ENCODE measurements around the gene BTBD1.
"Not testable (repeated sequence)": the region's sequence is repeated elsewhere in the genome, so short reads cannot be mapped to it uniquely, and the experiment has no call there.

Gene BTBD1

GRCh38 chr15:83105440-83105839, 38.4 kb upstream of the BTBD1 start:
- Mint-ChIP-seq H3K27ac (no peak overlapping the region), H3K4me1 (peaks cover 25% of the 10 kb centered on the region), H3K4me3 (peak overlapping the region in 1 of 2 donors; percentile 17), H3K27me3 (peaks cover 76% of the 10 kb centered on the region), H3K9me3 (no peaks in the 10 kb centered on the region)
- no peak for DNase-seq
- no peak for ATAC-seq

- Mint-ChIP-seq H3K27me3 (peaks cover 76% of the 10 kb centered on the region), H3K9me3 (no peaks in the 10 kb centered on the region), H3K4me3 (no peak overlapping the region), H3K4me1 (peaks cover 12% of the 10 kb centered on the region), H3K27ac (no peak overlapping the region)
- ATAC-seq (no peak), DNase-seq (no peak)
These were observed 37.1 kb upstream of the BTBD1 start for GRCh38 chr15:83104141-83104540.

DNA sequence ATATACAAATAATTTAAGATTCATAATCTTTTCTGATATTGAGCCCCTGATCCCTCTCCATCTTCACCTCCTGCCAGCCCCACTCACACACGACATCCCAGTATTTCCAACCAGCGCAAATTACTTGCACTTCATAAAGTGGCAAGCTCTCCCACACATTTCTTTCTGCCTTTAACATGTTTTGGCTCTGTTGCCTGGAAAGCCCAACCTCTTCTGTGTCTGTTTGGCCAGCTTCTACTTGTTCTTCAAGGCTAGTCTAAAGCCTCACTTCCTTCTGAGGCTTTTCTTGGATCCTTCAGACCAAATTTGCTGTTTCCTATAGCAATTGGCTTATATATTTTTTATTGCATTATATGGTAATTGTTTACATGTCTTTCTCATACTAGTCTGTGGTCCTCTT, 35.3 kb upstream of the BTBD1 start:
- H3K27me3 Mint-ChIP-seq: peaks cover 74% of the 10 kb centered on the region
- DNase-seq (no peak), ATAC-seq (no peak)
- peaks cover 6% of the 10 kb centered on the region for H3K4me1 Mint-ChIP-seq
- no peak overlapping the region for H3K27ac Mint-ChIP-seq
- no peak overlapping the region for H3K4me3 Mint-ChIP-seq
- peaks cover 0 to 7% of the 10 kb centered on the region in 2 donors for H3K9me3 Mint-ChIP-seq

DNA sequence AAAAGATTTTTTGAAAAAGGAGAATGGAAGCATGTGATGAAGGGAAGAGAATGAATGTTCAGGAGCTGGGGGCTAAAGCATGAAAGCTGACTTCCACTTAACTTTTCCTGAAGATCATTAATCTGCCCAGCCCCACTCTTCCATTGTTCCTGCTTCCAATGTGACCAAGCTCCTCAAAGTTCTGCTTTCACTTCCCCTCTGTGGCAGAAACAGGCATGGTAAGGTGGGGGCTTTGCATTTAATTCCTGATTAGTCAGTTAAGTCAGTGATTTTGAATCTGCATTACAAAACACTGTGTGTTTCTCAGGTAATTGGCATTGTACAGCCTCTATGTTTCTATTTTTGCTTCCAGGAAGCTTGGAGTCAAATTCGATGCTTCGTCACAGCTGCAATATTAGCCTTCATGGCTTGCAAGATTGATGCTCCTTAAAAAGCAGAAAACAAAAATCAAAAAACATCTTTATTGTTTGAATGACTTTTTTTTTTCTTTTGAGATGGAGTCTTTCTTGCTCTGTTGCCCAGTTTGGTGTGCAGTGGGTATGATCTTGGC, 33.1 kb upstream of the BTBD1 start:
- ATAC-seq: no peak
- no peak for DNase-seq
- Mint-ChIP-seq H3K27ac (no peak overlapping the region), H3K4me1 (no peaks in the 10 kb centered on the region), H3K27me3 (peaks cover 57% of the 10 kb centered on the region), H3K9me3 (peaks cover 5 to 7% of the 10 kb centered on the region in 2 donors), H3K4me3 (no peak overlapping the region)

GRCh38 chr15:83099290-83099689, 32.2 kb upstream of the BTBD1 start:
- H3K27me3 Mint-ChIP-seq: peaks cover 49% of the 10 kb centered on the region
- H3K4me3 Mint-ChIP-seq: no peak overlapping the region
- DNase-seq (no peak), ATAC-seq (no peak)
- no peaks in the 10 kb centered on the region for H3K4me1 Mint-ChIP-seq
- H3K27ac Mint-ChIP-seq: no peak overlapping the region
- H3K9me3 Mint-ChIP-seq: peaks cover 5 to 7% of the 10 kb centered on the region in 2 donors

- peaks cover 42% of the 10 kb centered on the region for H3K27me3 Mint-ChIP-seq
- DNase-seq (no peak), ATAC-seq (no peak)
- no peaks in the 10 kb centered on the region for H3K4me1 Mint-ChIP-seq
- H3K9me3 Mint-ChIP-seq: peaks cover 5 to 7% of the 10 kb centered on the region in 2 donors
- no peak overlapping the region for H3K27ac Mint-ChIP-seq
- no peak overlapping the region for H3K4me3 Mint-ChIP-seq
These were observed 31.0 kb upstream of the BTBD1 start for GRCh38 chr15:83098079-83098478.

DNA sequence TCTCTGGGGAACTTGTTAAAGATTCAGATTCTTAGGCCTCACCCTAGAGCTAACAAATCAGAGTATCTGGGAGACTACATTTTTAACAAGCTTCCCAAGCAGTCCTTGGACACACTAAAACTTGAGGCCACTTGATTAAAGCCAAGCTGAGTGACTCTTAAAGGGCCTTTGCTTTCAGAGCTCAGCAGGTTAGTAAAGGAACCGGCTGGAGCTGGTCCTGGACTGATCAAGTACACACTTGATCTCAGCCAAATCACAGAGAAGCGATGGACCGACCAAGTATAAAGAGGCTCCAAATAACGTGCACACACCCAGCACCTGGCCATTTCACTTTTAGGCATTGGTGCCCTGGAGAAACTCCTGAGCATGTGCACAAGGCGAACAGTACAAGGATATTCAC, 27.5 kb upstream of the BTBD1 start:
- peaks cover 9% of the 10 kb centered on the region for H3K4me1 Mint-ChIP-seq
- DNase-seq: no peak
- no peak overlapping the region for H3K27ac Mint-ChIP-seq
- no peak overlapping the region for H3K4me3 Mint-ChIP-seq
- peaks cover 5 to 7% of the 10 kb centered on the region in 2 donors for H3K9me3 Mint-ChIP-seq
- ATAC-seq: no peak
- peaks cover 14% of the 10 kb centered on the region for H3K27me3 Mint-ChIP-seq

- Mint-ChIP-seq H3K4me1 (peaks cover 9% of the 10 kb centered on the region), H3K9me3 (peaks cover 0 to 5% of the 10 kb centered on the region in 2 donors), H3K27me3 (peaks cover 16% of the 10 kb centered on the region), H3K27ac (peak overlapping the region; percentile 3 to 74), H3K4me3 (peak overlapping the region in 1 of 2 donors; percentile 44)
- DNase-seq: no peak
- ATAC-seq: peak; percentile 88
These were observed 25.4 kb upstream of the BTBD1 start for GRCh38 chr15:83092309-83092976.

DNA sequence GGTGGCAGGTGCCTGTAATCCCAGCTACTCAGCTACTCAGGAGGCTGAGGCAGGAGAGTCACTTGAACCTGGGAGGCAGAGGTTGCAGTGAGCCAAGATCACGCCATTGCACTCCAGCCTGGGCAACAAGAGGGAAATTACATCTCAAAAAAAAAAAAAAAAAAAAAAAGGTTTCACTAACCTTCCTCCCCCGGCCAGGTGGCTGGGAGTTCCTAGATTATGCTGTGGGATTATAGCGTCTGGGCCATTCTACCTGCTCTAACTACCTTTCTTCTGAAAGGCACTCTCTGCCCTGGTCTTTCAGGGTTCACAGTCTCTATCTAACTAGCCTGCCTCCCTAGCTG, 24.9 kb upstream of the BTBD1 start:
- H3K4me3 Mint-ChIP-seq: peak overlapping the region in 1 of 2 donors; percentile 44
- ATAC-seq, H3K4me1 Mint-ChIP-seq, DNase-seq, H3K9me3 Mint-ChIP-seq: not testable (repeated sequence)
- H3K27me3 Mint-ChIP-seq: peaks cover 15% of the 10 kb centered on the region
- H3K27ac Mint-ChIP-seq: peak overlapping the region; percentile 3 to 74

- Mint-ChIP-seq H3K27ac (no peak overlapping the region), H3K27me3 (peaks cover 15% of the 10 kb centered on the region), H3K9me3 (no peaks in the 10 kb centered on the region), H3K4me3 (no peak overlapping the region), H3K4me1 (peaks cover 9% of the 10 kb centered on the region)
- no peak for ATAC-seq
- DNase-seq: no peak
These were observed 23.4 kb upstream of the BTBD1 start for GRCh38 chr15:83090465-83090864.

DNA sequence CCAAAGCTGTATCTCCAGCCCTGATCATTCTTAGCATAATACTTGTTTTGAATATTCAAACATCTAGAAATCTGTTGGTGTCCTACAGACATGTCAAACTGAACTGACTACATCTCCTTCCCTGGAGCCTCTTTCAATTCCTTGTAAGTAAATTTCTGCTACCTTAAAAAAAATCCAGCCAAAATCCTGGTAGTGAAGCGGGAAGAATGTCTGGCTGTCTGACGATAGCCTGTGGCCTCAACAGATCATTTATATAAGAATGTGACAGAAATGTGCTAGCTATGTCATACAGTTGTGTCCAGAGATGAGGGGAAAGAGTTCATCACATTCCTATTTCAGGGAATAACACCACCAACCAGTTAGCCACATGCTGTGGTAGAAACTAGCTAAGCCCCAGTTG, 21.8 kb upstream of the BTBD1 start:
- Mint-ChIP-seq H3K9me3 (no peaks in the 10 kb centered on the region), H3K4me3 (no peak overlapping the region), H3K27ac (no peak overlapping the region), H3K27me3 (peaks cover 23% of the 10 kb centered on the region), H3K4me1 (peaks cover 14% of the 10 kb centered on the region)
- no peak for DNase-seq
- no peak for ATAC-seq

DNA sequence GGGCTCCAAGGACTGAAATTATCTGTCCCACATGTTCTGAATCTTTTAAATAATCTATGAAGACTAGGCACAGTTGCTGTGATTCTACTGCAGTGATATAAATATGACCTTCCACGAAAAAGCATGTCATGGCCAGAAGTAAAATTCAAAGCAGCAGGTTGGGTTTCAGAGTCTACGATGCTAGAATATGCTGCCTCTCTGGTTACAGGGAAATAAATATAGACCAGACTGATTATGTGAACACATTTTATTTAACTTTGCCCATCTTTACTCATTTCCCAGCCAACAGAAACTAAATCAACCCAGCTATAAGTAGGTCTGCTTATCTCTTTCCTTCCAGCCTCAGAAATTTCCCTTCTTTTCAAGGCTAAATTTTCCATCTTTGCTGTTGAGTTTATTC, 20.5 kb upstream of the BTBD1 start:
- ATAC-seq: no peak
- no peaks in the 10 kb centered on the region for H3K9me3 Mint-ChIP-seq
- H3K4me3 Mint-ChIP-seq: no peak overlapping the region

GRCh38 chr15:83085864-83086552, 19.0 kb upstream of the BTBD1 start:
- not testable (repeated sequence) for H3K9me3 Mint-ChIP-seq, H3K27ac Mint-ChIP-seq, DNase-seq, ATAC-seq, H3K4me3 Mint-ChIP-seq
- Mint-ChIP-seq H3K27me3 (peaks cover 23% of the 10 kb centered on the region), H3K4me1 (peaks cover 10% of the 10 kb centered on the region)

More for the DNA sequence above, 20.5 kb upstream of the BTBD1 start:
- Mint-ChIP-seq H3K27ac (no peak overlapping the region), H3K27me3 (peaks cover 23% of the 10 kb centered on the region), H3K4me1 (peaks cover 14% of the 10 kb centered on the region)
- DNase-seq: no peak

DNA sequence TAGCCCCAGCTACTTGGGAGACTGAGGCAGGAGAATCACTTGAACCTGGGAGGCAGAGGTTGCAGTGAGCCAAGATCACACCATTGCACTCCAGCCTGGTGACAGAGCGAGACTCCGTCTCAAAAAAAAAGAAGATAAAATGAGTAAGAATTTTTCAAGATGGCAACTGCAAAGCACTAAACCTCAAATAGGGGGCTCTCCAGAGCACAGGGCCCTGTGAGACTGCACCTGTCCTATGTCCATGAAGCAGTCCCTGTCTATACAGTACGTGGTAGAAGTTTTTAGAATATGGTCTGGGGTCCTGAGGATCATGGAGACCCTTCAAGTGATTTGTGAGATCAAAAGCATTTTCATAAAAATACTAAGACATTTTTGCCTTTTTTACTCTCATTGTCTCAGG, 18.4 kb upstream of the BTBD1 start:
- H3K9me3 Mint-ChIP-seq, H3K4me3 Mint-ChIP-seq, DNase-seq, H3K27ac Mint-ChIP-seq, ATAC-seq: not testable (repeated sequence)
- H3K27me3 Mint-ChIP-seq: peaks cover 24% of the 10 kb centered on the region
- peaks cover 10% of the 10 kb centered on the region for H3K4me1 Mint-ChIP-seq

DNA sequence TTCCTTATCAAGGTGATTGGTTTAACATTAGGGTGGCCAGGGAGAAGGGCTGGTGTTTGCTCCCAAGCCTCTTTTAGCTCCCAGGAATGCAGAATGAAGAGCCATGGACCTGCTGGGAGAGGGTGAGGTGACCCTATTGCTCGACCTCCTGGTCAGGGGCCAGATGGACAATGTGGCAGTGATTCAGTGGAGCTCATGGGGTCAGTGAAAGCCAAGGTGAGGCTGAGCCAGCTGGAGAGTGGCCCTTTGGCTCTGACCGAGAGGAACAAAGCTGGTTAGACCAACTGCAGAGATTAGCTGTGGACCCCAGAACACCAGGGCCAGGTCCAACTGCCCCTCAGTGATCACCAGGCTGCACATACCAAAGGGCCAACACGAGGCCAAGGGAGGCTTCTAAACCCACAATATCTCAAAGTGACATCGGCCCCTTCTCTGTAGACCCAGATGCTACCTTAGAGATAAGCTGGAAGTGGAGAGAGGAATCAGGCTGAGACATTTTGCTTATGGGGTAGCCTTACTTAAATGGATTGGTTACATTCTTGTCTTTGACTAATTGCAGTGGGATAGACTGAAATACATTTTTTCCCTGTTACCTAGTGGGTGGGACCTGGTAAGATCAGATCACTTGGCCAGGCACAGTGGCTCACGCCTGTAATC, 15.8 kb upstream of the BTBD1 start:
- no peak for ATAC-seq
- H3K4me1 Mint-ChIP-seq: peaks cover 10% of the 10 kb centered on the region
- H3K27ac Mint-ChIP-seq: no peak overlapping the region
- H3K4me3 Mint-ChIP-seq: no peak overlapping the region
- H3K27me3 Mint-ChIP-seq: peaks cover 37% of the 10 kb centered on the region
- no peak for DNase-seq
- no peaks in the 10 kb centered on the region for H3K9me3 Mint-ChIP-seq
